Measurements from ENCODE around the gene GATAD2B. TPM values are rescaled to one million over a fixed set of nuclear protein-coding genes. Genes with fewer than 3 reads are reported as not detected.

GATAD2B gene
- total RNA-seq, 1 donor from 2014 or later = 47.0 TPM

DNA sequence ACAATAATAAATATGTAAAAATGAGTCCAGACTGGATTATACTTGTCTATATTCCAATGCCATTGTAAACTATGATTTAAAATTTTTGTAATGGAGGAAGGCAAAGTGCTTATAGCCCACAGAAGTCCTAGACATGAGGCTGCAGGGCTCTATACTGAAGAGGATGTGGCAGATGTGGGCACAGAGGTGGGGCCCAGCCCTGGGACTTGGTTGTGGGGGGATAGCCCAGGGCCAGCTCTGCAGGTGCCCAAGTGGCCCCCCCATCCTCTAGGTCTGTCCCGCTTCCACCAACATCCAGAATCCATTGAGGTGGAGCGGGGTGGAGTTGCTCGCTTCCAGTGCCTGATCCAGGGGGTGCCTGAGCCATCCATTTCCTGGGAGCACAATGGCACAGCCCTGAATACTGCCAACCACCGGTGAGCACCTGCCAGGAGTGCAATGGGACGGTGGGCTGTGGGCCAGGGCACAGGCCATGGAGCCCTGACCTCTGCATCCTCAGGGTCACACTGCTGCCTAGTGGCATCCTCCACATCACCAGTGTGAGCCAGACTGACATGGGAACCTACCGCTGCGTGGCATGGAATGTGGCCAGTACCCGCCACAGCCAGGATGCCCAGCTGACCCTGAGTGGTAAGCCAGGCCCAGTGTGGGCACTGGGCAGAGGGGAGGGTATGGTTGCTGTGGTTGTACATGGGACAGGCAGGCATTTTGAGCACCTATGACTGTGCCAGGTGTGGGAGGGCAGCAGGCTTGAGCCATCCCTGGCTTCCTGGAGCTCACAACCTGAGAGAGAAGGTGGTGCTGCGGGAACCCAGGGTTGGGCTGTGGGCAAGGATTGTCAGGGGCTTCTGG is 126.6 kb downstream of the GATAD2B start:
- Mint-ChIP-seq H3K4me1 (ENCODE audit: low read depth) (peaks cover 9% of the 10 kb centered on the region), H3K27ac (ENCODE audit: unreplicated experiment) (no peak overlapping the region), H3K36me3 (ENCODE audit: low read depth) (no peaks in the 10 kb centered on the region), H3K27me3 (ENCODE audit: low read depth) (no peaks in the 10 kb centered on the region), H3K4me3 (ENCODE audit: unreplicated experiment) (no peak overlapping the region), H3K9me3 (ENCODE audit: low read depth) (no peaks in the 10 kb centered on the region)
- TF ChIP-seq, protein P1, sequence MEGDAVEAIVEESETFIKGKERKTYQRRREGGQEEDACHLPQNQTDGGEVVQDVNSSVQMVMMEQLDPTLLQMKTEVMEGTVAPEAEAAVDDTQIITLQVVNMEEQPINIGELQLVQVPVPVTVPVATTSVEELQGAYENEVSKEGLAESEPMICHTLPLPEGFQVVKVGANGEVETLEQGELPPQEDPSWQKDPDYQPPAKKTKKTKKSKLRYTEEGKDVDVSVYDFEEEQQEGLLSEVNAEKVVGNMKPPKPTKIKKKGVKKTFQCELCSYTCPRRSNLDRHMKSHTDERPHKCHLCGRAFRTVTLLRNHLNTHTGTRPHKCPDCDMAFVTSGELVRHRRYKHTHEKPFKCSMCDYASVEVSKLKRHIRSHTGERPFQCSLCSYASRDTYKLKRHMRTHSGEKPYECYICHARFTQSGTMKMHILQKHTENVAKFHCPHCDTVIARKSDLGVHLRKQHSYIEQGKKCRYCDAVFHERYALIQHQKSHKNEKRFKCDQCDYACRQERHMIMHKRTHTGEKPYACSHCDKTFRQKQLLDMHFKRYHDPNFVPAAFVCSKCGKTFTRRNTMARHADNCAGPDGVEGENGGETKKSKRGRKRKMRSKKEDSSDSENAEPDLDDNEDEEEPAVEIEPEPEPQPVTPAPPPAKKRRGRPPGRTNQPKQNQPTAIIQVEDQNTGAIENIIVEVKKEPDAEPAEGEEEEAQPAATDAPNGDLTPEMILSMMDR (IDR thresholded peaks at IDR 0.05) = no peak
- DNase-seq (ENCODE audit: low spot score) = peak; percentile 74

DNA sequence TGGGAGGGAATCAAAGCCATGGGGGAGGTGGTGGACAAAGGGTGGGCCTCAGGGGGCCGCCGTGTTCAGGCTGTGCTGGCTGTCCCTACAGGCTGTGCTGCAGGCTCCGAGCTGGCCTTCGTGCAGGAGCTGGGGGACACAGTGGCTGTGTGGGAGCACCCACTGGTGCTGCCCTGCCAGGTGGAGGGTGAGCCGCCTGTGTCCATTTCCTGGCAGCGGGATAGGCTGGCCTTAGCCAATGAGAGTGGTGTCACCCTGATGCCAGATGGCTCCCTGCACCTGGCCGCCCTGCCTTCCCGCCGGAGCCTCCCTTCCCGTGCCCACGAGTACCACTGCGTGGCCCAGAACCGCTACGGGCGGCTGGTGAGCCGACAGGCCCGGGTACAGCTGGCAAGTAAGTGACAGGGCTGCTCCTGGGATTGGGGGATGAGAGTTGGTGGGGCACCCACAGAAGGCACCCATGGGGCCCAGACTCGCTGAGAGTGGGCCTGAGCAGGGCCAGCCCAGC is 127.4 kb downstream of the GATAD2B start:
- H3K4me3 Mint-ChIP-seq (ENCODE audit: unreplicated experiment) = no peak overlapping the region
- DNase-seq (ENCODE audit: low spot score) = peak; percentile 93
- no peaks in the 10 kb centered on the region for H3K36me3 Mint-ChIP-seq (ENCODE audit: low read depth)
- no peaks in the 10 kb centered on the region for H3K27me3 Mint-ChIP-seq (ENCODE audit: low read depth)
- no peak overlapping the region for H3K27ac Mint-ChIP-seq (ENCODE audit: unreplicated experiment)
- peaks cover 17% of the 10 kb centered on the region for H3K4me1 Mint-ChIP-seq (ENCODE audit: low read depth)
- TF ChIP-seq, protein P1 (IDR thresholded peaks at IDR 0.05) = no peak
- no peaks in the 10 kb centered on the region for H3K9me3 Mint-ChIP-seq (ENCODE audit: low read depth)

DNA sequence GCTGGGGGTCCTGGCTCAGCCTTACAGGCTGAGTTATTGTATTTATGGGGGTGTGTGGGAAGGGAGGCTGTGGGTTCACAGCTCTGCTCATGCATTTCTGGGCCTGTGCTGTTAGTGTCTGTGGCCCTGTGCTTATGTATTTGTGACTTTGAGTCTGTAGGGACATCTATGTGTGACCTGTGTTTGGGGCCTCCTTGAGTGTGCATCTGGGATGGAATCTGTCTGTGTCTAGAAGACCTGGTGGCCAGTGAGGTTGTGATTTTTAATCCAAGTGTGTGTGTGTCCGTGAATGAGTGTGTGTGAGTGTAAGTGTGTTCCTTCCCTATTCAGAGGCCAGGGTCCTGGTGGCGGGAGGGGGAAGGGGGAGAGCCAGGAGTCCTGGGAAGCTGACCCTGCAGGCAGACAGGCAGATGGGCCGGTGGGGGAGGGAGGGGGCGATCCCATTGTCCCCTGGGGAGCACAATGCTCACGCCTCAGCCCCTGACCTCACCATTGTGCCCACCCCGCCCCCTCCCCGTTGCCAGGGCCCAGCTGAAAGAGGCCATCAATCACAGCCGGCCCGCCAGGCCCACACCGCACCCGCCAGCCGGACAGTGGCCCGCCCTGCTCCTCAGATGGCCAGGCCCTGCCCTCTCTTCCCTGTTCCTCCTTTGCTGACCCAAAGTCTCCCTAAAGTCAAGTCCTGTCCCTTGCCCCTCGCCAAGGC is 128.0 kb downstream of the GATAD2B start:
- H3K4me3 Mint-ChIP-seq (ENCODE audit: unreplicated experiment) = no peak overlapping the region
- no peak overlapping the region for H3K27ac Mint-ChIP-seq (ENCODE audit: unreplicated experiment)
- no peaks in the 10 kb centered on the region for H3K36me3 Mint-ChIP-seq (ENCODE audit: low read depth)
- no peak for DNase-seq (ENCODE audit: low spot score)
- TF ChIP-seq, protein P1 (IDR thresholded peaks at IDR 0.05) = no peak
- no peaks in the 10 kb centered on the region for H3K9me3 Mint-ChIP-seq (ENCODE audit: low read depth)
- no peaks in the 10 kb centered on the region for H3K27me3 Mint-ChIP-seq (ENCODE audit: low read depth)
- H3K4me1 Mint-ChIP-seq (ENCODE audit: low read depth) = peaks cover 22% of the 10 kb centered on the region

DNA sequence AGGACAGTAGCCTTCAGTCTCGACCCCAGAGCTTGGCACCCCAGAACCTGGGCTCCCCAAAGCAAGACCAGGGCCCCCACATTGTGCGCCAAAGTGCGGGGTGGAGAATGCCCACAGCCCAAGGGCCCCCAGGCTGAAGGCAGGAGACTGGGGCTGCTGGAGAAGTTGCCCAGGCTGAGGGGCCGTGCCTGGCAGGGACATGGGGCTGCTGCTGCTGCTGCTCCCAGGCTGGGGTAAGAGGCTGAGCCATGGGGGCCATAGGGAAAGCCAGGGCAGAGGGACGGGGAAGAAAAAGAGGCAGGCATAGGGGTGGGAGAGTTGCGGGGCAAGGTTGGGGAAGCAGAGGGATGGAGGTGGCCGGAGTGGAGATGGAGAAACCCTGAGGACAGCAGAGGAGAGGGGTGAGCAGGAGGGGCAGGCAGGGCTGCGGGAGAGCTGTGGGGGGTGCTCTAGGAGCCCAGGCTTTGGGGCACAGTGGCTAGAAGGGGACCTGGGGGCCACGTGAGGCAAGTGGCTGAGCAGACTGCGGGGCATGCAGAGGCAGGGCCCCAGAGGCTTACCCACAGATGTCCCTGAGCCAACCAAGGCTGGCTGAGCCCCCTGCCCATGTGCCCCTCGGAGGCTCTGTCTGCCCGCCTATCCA is 128.7 kb downstream of the GATAD2B start:
- peaks cover 22% of the 10 kb centered on the region for H3K4me1 Mint-ChIP-seq (ENCODE audit: low read depth)
- H3K9me3 Mint-ChIP-seq (ENCODE audit: low read depth) = no peaks in the 10 kb centered on the region
- no peak overlapping the region for H3K4me3 Mint-ChIP-seq (ENCODE audit: unreplicated experiment)
- no peaks in the 10 kb centered on the region for H3K27me3 Mint-ChIP-seq (ENCODE audit: low read depth)
- H3K36me3 Mint-ChIP-seq (ENCODE audit: low read depth) = no peaks in the 10 kb centered on the region
- TF ChIP-seq, protein P1 (IDR thresholded peaks at IDR 0.05) = no peak
- peak; percentile 85 for DNase-seq (ENCODE audit: low spot score)
- H3K27ac Mint-ChIP-seq (ENCODE audit: unreplicated experiment) = no peak overlapping the region
